Body of pancreas (tissue), 4 donors: ENCODE data around the gene PBX1.

Experiments
- POLR2A ChIP-seq, 3 donors: fragments of 450-650 bp; IDR thresholded peaks; one replicate each; pipeline ENCODE4 v1.6.1; 2016; ENCODE audit warnings: antibody characterized with exemption in 3 of 3, mild to moderate bottlenecking in 2 of 3
- TF ChIP-seq, protein P1 (sequence below), 7 experiments: fragments of 450-650 bp in 4 of 7; fragments of 200-600 bp in 3 of 7; sonication (generic) in 3 of 7; IDR thresholded peaks; one replicate each; pipeline ENCODE4 v1.5.1; 2016 to 2019; ENCODE audit warnings: antibody characterized with exemption in 7 of 7

DNA sequence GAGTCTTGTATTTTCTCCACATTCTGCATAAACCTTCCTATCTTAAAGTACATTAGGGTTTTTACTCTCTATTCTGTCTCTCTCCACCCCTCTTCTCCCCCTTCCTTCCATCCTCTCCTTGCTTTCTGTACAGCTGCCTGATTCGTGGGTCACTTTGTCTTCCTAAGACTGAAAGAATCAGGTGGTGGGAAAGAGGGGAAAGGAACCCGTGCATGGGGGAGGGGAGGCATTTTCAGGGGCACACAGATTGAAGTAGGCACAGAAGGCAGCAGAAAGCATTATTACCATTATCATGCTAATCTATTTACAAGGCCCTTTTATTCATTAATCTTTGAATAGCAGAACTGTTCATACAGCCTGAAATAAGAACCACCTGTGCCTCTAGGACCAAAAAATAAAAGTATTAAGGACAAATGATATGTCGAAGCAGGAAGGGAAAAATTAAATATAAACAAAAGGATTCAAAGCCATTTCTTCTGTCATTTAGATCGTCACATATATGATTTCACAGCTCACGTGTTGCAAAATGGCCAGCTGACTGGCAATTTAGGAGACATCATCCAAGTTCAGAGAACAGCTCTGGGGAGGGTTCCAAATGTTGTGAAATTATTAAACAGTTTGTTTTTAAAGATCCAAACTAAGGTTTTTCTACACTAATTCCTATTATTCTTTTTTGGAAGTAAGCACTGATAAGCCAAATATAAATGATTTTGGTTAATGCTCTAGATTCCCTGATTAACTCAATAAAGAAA lies 154.6 kb downstream of the PBX1 start:
- TF ChIP-seq POLR2A (IDR thresholded peaks at IDR 0.05): no peak
- TF ChIP-seq, protein P1, sequence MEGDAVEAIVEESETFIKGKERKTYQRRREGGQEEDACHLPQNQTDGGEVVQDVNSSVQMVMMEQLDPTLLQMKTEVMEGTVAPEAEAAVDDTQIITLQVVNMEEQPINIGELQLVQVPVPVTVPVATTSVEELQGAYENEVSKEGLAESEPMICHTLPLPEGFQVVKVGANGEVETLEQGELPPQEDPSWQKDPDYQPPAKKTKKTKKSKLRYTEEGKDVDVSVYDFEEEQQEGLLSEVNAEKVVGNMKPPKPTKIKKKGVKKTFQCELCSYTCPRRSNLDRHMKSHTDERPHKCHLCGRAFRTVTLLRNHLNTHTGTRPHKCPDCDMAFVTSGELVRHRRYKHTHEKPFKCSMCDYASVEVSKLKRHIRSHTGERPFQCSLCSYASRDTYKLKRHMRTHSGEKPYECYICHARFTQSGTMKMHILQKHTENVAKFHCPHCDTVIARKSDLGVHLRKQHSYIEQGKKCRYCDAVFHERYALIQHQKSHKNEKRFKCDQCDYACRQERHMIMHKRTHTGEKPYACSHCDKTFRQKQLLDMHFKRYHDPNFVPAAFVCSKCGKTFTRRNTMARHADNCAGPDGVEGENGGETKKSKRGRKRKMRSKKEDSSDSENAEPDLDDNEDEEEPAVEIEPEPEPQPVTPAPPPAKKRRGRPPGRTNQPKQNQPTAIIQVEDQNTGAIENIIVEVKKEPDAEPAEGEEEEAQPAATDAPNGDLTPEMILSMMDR (IDR thresholded peaks at IDR 0.05): no peak
